ENCODE measurements around the gene ZFAND2B.

The ZFAND2B gene

DNA sequence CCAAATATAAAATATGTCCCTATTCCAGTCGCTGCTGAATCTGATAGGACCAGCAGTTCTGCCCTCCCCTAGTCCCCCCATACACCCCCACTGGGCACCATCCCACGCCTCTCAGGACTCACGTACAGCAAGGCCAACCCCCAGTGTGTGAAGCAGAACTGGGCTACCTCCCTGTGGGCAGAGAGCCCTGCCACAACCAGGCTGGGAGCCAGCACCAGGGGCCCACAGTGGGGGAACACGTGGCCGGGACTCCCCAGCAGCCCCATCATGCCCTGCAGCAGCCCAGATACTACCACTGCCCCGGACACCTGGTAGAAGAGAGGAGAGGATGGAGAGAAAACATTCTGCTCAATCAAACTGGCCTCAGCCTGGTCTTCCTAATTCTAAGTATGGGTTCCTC, 38.1 kb upstream of the ZFAND2B start:
- Histone ChIP-seq H3K79me2 (ENCODE audit: insufficient read depth, low read length) (no peaks in the 10 kb centered on the region), H3K4me2 (ENCODE audit: low read depth, low read length, poor library complexity, severe bottlenecking) (no peak overlapping the region), H3K4me3 (ENCODE audit: insufficient read depth, low read length, poor library complexity, severe bottlenecking) (no peak overlapping the region), H3K9me2 (replicated peaks; ENCODE audit: insufficient read depth, low read length) (no peaks in the 10 kb centered on the region), H3K27me3 (ENCODE audit: low read length) (no peaks in the 10 kb centered on the region), H3K27ac (ENCODE audit: low read depth, low read length) (no peak overlapping the region), H3K9ac (ENCODE audit: low read length) (no peak overlapping the region), H3K36me3 (ENCODE audit: low read length) (no peaks in the 10 kb centered on the region), H2AFZ (ENCODE audit: low read depth, low read length, severe bottlenecking) (no peak overlapping the region), H3F3A (ENCODE audit: insufficient read depth) (0 out of 2 replicates have a peak, but pooled peaks cover 2% of the 10 kb centered on the region), H3K9me3 (ENCODE audit: insufficient read depth, low read length) (no peaks in the 10 kb centered on the region), H4K20me1 (ENCODE audit: low read depth, low read length) (no peaks in the 10 kb centered on the region)
- TF ChIP-seq, protein P1, sequence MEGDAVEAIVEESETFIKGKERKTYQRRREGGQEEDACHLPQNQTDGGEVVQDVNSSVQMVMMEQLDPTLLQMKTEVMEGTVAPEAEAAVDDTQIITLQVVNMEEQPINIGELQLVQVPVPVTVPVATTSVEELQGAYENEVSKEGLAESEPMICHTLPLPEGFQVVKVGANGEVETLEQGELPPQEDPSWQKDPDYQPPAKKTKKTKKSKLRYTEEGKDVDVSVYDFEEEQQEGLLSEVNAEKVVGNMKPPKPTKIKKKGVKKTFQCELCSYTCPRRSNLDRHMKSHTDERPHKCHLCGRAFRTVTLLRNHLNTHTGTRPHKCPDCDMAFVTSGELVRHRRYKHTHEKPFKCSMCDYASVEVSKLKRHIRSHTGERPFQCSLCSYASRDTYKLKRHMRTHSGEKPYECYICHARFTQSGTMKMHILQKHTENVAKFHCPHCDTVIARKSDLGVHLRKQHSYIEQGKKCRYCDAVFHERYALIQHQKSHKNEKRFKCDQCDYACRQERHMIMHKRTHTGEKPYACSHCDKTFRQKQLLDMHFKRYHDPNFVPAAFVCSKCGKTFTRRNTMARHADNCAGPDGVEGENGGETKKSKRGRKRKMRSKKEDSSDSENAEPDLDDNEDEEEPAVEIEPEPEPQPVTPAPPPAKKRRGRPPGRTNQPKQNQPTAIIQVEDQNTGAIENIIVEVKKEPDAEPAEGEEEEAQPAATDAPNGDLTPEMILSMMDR (IDR thresholded peaks at IDR 0.05; ENCODE audit: insufficient read depth, low read length, poor library complexity, severe bottlenecking), result no peak
- TF ChIP-seq EZH2phosphoT487 (conservative IDR thresholded peaks at IDR 0.05; ENCODE audit: low read length), result no peak

DNA sequence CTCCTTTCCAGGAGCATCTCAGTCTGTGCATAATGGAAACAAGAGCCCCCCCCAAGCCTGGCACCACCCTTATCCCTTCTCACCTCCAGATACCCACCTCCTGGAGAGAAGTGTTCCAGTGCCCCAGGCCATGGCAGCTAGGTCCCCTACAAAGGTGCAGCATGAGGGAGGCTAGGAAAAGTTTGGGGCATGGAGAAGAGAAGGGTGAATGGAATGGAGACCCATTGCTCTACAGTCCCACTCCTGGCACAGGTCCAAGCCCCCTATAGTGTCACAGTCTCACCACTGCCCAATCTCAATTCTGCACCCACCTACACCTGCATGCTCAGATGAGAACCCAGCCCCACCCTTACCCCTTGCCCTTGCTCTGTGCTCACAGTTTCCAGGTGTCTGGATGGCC, 37.6 kb upstream of the ZFAND2B start:
- Histone ChIP-seq H3K79me2 (ENCODE audit: insufficient read depth, low read length) (no peaks in the 10 kb centered on the region), H3K27me3 (ENCODE audit: low read length) (no peaks in the 10 kb centered on the region), H3K9ac (ENCODE audit: low read length) (no peak overlapping the region), H3K27ac (ENCODE audit: low read depth, low read length) (no peak overlapping the region), H3K36me3 (ENCODE audit: low read length) (no peaks in the 10 kb centered on the region), H3K9me3 (ENCODE audit: insufficient read depth, low read length) (no peaks in the 10 kb centered on the region), H3K4me3 (ENCODE audit: insufficient read depth, low read length, poor library complexity, severe bottlenecking) (no peak overlapping the region), H3K4me2 (ENCODE audit: low read depth, low read length, poor library complexity, severe bottlenecking) (no peak overlapping the region), H4K20me1 (ENCODE audit: low read depth, low read length) (no peaks in the 10 kb centered on the region), H3K9me2 (replicated peaks; ENCODE audit: insufficient read depth, low read length) (no peaks in the 10 kb centered on the region), H2AFZ (ENCODE audit: low read depth, low read length, severe bottlenecking) (no peak overlapping the region), H3F3A (ENCODE audit: insufficient read depth) (0 out of 2 replicates have a peak, but pooled peaks cover 2% of the 10 kb centered on the region)
- no peak for TF ChIP-seq EZH2phosphoT487 (conservative IDR thresholded peaks at IDR 0.05; ENCODE audit: low read length)
- TF ChIP-seq, protein P1 (IDR thresholded peaks at IDR 0.05; ENCODE audit: insufficient read depth, low read length, poor library complexity, severe bottlenecking), result no peak

DNA sequence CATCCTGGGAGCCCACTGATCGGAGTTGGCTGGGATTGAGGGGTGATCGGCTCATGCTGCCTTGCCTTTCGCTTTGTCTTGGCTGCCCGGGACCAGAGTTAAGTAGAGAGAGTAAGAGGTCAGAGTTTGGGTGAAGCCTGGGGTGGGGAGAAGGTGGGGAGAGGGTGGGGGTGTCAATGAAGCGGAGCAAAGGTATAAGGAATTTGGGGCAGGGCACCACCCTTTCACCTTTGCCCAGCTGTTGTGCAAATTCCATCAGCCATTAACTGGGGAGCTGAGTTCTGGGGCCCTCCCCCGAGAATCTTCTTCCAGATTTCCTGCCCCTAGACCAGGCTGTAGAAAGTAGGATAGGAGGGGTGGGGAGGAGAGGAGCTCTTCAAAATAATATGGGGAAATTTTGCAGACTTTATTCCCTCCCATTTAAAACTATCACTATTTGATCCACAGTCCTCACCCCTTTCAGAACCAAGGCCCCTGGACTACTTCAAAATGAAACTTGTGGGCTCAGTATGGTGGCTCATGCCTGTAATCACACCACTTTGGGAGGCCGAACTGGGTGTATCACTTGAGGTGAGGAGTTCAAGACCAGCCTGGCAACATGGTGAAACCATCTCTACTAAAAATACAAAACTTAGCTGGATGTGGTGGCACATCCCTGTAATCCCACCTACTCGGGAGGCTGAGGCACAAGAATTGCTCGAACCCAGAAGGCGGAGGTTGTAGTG, 36.5 kb upstream of the ZFAND2B start, which contains the start of gene SLC23A3:
SLC23A3 (minus strand) TSS at position 100 of the 725 bp plus-strand sequence; CDS start at position 55, 45 bp downstream.
- Histone ChIP-seq H3K9me3 (ENCODE audit: insufficient read depth, low read length) (no peaks in the 10 kb centered on the region), H3K36me3 (ENCODE audit: low read length) (no peaks in the 10 kb centered on the region), H3F3A (ENCODE audit: insufficient read depth) (0 out of 2 replicates have a peak, but pooled peaks cover 2% of the 10 kb centered on the region), H4K20me1 (ENCODE audit: low read depth, low read length) (no peaks in the 10 kb centered on the region), H3K79me2 (ENCODE audit: insufficient read depth, low read length) (no peaks in the 10 kb centered on the region), H3K4me3 (ENCODE audit: insufficient read depth, low read length, poor library complexity, severe bottlenecking) (no peak within 1 kb of the TSS), H3K27ac (ENCODE audit: low read depth, low read length) (no peak within 1 kb of the TSS), H3K9ac (ENCODE audit: low read length) (no peak within 1 kb of the TSS), H3K4me2 (ENCODE audit: low read depth, low read length, poor library complexity, severe bottlenecking) (no peak within 1 kb of the TSS), H3K9me2 (replicated peaks; ENCODE audit: insufficient read depth, low read length) (no peaks in the 10 kb centered on the region), H2AFZ (ENCODE audit: low read depth, low read length, severe bottlenecking) (no peak within 1 kb of the TSS), H3K27me3 (ENCODE audit: low read length) (no peaks in the 10 kb centered on the region)
- TF ChIP-seq EZH2phosphoT487 (conservative IDR thresholded peaks at IDR 0.05; ENCODE audit: low read length), result no peak
- TF ChIP-seq, protein P1 (IDR thresholded peaks at IDR 0.05; ENCODE audit: insufficient read depth, low read length, poor library complexity, severe bottlenecking), result no peak

Measured in SU-DHL-6 (cell line).